Endothelial cell of umbilical vein (primary cell): ENCODE data around the gene IGBP1.

Experiments
- EZH2 ChIP-seq: IDR thresholded peaks from 2 replicates; pipeline ENCODE4 v1.6.1; 2012; ENCODE audit warnings: borderline replicate concordance, low read depth, mild to moderate bottlenecking, moderate library complexity, low read length, inconsistent platforms; ENCODE audit not compliant: severe bottlenecking
- JUN ChIP-seq: IDR thresholded peaks from 2 replicates; pipeline ENCODE4 v1.6.1; 2011; ENCODE audit warnings: borderline replicate concordance, low read depth; ENCODE audit not compliant: insufficient read length, insufficient read depth
- POLR2A ChIP-seq: IDR thresholded peaks from 2 replicates; pipeline ENCODE4 v1.6.1; 2012; ENCODE audit warnings: low read depth, mild to moderate bottlenecking, control low read depth, low read length
- TF ChIP-seq, protein P1 (sequence below), 2 donors: IDR thresholded peaks; 1 replicate in 1 of 2; 2 replicates in 1 of 2; pipeline ENCODE4 v1.5.1; 2011; ENCODE audit warnings: low read length in 2 of 2, mild to moderate bottlenecking in 2 of 2, moderate library complexity in 2 of 2, control low read depth in 1 of 2, inconsistent platforms in 1 of 2, low read depth in 1 of 2; ENCODE audit not compliant: insufficient read depth in 1 of 2; ENCODE audit errors: extremely low read depth in 1 of 2
- TF ChIP-seq, protein P2 (sequence below): IDR thresholded peaks from 2 replicates; pipeline ENCODE4 v1.6.1; 2011; ENCODE audit not compliant: insufficient read depth, insufficient read length

- TF ChIP-seq, protein P1, sequence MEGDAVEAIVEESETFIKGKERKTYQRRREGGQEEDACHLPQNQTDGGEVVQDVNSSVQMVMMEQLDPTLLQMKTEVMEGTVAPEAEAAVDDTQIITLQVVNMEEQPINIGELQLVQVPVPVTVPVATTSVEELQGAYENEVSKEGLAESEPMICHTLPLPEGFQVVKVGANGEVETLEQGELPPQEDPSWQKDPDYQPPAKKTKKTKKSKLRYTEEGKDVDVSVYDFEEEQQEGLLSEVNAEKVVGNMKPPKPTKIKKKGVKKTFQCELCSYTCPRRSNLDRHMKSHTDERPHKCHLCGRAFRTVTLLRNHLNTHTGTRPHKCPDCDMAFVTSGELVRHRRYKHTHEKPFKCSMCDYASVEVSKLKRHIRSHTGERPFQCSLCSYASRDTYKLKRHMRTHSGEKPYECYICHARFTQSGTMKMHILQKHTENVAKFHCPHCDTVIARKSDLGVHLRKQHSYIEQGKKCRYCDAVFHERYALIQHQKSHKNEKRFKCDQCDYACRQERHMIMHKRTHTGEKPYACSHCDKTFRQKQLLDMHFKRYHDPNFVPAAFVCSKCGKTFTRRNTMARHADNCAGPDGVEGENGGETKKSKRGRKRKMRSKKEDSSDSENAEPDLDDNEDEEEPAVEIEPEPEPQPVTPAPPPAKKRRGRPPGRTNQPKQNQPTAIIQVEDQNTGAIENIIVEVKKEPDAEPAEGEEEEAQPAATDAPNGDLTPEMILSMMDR (IDR thresholded peaks at IDR 0.05; ENCODE audit: extremely low read depth in 1 of 2, insufficient read depth in 1 of 2, low read depth in 1 of 2, low read length in 2 of 2): no peak
- TF ChIP-seq JUN: no peak
- TF ChIP-seq EZH2: no peak
- TF ChIP-seq POLR2A: no peak
- TF ChIP-seq, protein P2, sequence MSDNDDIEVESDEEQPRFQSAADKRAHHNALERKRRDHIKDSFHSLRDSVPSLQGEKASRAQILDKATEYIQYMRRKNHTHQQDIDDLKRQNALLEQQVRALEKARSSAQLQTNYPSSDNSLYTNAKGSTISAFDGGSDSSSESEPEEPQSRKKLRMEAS: no peak
These were observed 5.4 kb downstream of the IGBP1 start for GRCh38 chrX:70138622-70139021.
